GM06990 (cell line): ENCODE measurements around the gene GFM1.

Experiments
- DNase-seq: peaks from one replicate; pipeline ENCODE4 v3.0.0-alpha.2; 2011; ENCODE audit not compliant: insufficient read length; ENCODE audit errors: extremely low read depth
- H3K27me3 ChIP-seq: replicated peaks from 2 replicates; pipeline ENCODE4 v1.6.0; 2011; ENCODE audit warnings: low read length; ENCODE audit not compliant: control insufficient read depth, insufficient read depth
- H3K36me3 ChIP-seq: 2 replicates; pipeline ENCODE4 v1.5.1; 2011; ENCODE audit warnings: low read length; ENCODE audit not compliant: control insufficient read depth, insufficient read depth
- H3K4me3 ChIP-seq: replicated peaks from 2 replicates; pipeline ENCODE4 v1.5.1; 2011; ENCODE audit warnings: low read depth, mild to moderate bottlenecking, control low read depth, low read length
- TF ChIP-seq, protein P1 (sequence below): IDR thresholded peaks from 2 replicates; pipeline ENCODE4 v1.5.1; 2011; ENCODE audit warnings: low read length, control low read depth, mild to moderate bottlenecking, inconsistent platforms; ENCODE audit not compliant: insufficient read depth, poor library complexity, severe bottlenecking

The GFM1 gene

DNA sequence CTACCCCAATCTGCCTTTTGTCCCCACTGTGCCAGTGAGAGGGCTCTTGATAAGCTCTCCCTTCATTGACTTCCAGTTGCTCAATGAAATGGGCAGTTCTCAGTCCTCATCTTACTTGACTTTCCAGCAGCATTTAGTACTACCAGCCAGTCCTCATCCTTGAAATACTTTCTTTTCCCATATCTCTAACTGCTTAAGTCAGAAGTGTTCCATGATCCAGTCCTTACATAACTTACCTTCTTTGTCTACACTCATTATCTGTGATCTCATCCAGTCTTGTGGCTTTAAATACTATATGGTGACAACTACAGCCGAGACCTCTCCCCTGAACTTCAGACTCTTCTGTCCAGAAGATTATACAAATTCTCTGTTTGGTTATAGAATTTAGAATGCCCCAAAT is 59.2 kb downstream of the GFM1 start:
- Histone ChIP-seq H3K4me3 (no peak overlapping the region), H3K36me3 (no peaks in the 10 kb centered on the region; the same call in 1 of the 2 replicates), H3K27me3 (no peaks in the 10 kb centered on the region)
- TF ChIP-seq, protein P1, sequence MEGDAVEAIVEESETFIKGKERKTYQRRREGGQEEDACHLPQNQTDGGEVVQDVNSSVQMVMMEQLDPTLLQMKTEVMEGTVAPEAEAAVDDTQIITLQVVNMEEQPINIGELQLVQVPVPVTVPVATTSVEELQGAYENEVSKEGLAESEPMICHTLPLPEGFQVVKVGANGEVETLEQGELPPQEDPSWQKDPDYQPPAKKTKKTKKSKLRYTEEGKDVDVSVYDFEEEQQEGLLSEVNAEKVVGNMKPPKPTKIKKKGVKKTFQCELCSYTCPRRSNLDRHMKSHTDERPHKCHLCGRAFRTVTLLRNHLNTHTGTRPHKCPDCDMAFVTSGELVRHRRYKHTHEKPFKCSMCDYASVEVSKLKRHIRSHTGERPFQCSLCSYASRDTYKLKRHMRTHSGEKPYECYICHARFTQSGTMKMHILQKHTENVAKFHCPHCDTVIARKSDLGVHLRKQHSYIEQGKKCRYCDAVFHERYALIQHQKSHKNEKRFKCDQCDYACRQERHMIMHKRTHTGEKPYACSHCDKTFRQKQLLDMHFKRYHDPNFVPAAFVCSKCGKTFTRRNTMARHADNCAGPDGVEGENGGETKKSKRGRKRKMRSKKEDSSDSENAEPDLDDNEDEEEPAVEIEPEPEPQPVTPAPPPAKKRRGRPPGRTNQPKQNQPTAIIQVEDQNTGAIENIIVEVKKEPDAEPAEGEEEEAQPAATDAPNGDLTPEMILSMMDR, result no peak
- no peak for DNase-seq

DNA sequence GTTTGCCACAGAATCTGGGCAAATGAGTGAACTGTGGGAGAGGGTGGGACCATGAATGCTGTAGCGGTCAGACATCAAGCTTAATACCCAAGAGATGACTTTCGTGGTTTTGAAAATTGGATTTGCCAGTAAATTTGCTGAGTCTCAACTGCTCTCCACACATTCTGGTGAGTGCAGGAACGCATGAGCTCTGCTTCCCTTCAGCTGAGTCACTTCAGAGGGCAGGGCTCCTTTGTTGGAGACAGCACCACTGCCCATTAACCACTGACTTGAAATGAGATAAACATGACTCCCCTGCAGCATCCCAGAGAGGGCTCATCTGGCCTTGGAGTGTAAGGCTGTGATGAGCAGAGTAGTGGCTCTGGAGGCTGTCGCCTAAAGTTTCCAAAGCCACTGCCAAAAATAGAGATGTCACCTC is 65.3 kb downstream of the GFM1 start:
- no peak for DNase-seq
- TF ChIP-seq, protein P1, result no peak

DNA sequence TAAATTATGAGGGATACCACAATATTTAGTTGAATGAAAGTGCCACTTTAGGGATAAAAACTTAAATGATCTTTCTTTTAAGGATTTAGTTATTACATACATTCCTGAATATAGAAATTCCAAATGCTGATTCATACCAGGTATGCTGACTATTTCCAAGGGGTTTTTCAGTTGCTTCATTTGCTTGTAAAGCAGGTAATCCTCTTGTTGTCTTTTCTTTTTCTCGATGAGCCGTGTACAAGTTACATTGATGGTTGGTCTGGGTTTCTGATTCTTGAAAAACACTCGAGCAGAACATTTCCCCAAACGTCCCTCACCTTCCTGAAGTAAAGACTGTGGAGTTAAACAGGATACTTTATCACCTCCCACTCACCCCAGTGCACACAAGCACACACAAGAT is 66.3 kb downstream of the GFM1 start:
- no peak for DNase-seq
- no peaks in the 10 kb centered on the region for H3K27me3 ChIP-seq
- TF ChIP-seq, protein P1, result no peak
- H3K4me3 ChIP-seq, result no peak overlapping the region
- peaks cover 3% of the 10 kb centered on the region; the same call in 1 of the 2 replicates for H3K36me3 ChIP-seq

More for the DNA sequence above, 65.3 kb downstream of the GFM1 start:
- H3K27me3 ChIP-seq, result no peaks in the 10 kb centered on the region
- H3K36me3 ChIP-seq, result peaks cover 3% of the 10 kb centered on the region; the same call in 1 of the 2 replicates
- no peak overlapping the region for H3K4me3 ChIP-seq

DNA sequence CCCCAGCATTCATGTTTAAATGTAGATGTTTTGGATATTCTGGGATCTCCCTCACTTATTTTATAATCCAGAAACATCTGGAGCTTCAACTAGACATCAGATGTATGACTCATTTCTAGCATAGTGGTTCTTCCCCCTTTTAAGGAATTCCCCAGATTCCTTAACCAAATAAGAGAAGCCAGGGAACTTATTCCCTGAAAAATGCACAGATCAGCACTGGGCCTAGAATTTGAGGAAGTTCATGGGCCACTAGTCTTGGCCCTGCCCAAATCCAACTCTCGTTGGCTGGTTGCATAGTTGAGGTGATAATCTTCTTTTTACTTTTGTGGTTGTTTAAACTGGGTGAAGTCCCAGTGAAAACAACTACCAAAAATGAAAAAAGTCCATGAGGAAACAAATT is 67.6 kb downstream of the GFM1 start:
- H3K36me3 ChIP-seq, result peaks cover 4% of the 10 kb centered on the region
- H3K4me3 ChIP-seq, result no peak overlapping the region
- H3K27me3 ChIP-seq, result no peaks in the 10 kb centered on the region
- no peak for DNase-seq
- TF ChIP-seq, protein P1, result no peak

DNA sequence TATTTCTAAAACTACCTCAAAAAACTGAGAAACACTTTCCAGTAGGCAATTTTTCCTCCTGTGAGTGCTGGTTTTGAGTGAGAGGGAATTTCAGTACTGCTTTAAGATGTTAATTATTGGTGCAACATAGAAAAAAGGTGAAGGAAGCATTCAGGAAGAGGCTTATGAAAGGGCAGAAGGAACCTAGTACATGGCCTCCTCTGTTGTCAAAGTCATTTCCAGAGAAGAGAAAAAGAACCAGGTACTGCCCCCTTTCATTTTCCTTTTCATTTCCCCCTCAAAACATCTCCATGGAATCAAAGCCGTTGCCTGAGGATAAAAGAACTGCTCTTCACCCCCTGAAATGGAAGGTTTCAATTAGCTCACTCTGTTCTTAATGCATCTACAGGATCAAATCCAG is 68.1 kb downstream of the GFM1 start:
- no peak overlapping the region for H3K4me3 ChIP-seq
- TF ChIP-seq, protein P1, result no peak
- no peaks in the 10 kb centered on the region for H3K27me3 ChIP-seq
- DNase-seq, result no peak
- H3K36me3 ChIP-seq, result peaks cover 4% of the 10 kb centered on the region

DNA sequence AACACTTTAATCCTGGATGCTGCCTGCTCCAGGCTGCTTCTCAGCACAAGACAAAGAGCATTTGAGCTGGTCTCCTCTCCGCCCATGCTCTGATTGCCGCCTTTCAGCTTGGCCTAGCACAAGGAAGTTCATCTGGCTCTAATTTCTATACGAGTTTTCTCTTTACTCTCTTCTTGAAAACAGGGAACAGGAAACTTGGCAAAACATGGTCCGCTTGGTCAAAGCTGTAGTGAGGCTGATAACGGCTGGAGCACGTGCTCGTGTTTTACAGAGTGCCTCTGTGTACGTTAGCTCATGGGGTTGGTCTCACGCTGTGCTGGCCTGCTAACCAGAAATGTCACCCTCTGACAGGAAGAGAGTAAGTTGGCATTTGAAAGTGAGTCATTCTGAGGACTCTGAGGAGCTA is 68.8 kb downstream of the GFM1 start:
- Histone ChIP-seq H3K4me3 (no peak overlapping the region), H3K27me3 (no peaks in the 10 kb centered on the region), H3K36me3 (peaks cover 4% of the 10 kb centered on the region)
- no peak for DNase-seq
- TF ChIP-seq, protein P1, result no peak
